ENCODE measurements around the gene BRS3.
"Not testable (repeated sequence)": the region's sequence is repeated elsewhere in the genome, so short reads cannot be mapped to it uniquely, and the experiment has no call there.

BRS3 gene

GRCh38 chrX:136487647-136488046 lies at the start of gene BRS3:
Gene BRS3, plus strand, starts transcription at chrX:136487947. Its CDS starts 168 bp downstream, at chrX:136488115.
- no peak for DNase-seq

GRCh38 chrX:136438192-136438591 lies 49.6 kb upstream of the BRS3 start:
- no peak for DNase-seq

- DNase-seq, result not testable (repeated sequence)
Observed at GRCh38 chrX:136445674-136446073, 42.1 kb upstream of the BRS3 start.

GRCh38 chrX:136446208-136446607 lies 41.5 kb upstream of the BRS3 start:
- no peak for DNase-seq

GRCh38 chrX:136447308-136447707 lies 40.4 kb upstream of the BRS3 start:
- DNase-seq, result no peak

- no peak for DNase-seq
Observed at GRCh38 chrX:136447968-136448367, 39.8 kb upstream of the BRS3 start.

GRCh38 chrX:136450050-136450830 lies 37.5 kb upstream of the BRS3 start:
- no peak for DNase-seq

GRCh38 chrX:136452614-136453013 lies 35.1 kb upstream of the BRS3 start:
- DNase-seq, result no peak

- no peak for DNase-seq
Observed at GRCh38 chrX:136453114-136453513, 34.6 kb upstream of the BRS3 start.

GRCh38 chrX:136453771-136454170 lies 34.0 kb upstream of the BRS3 start:
- no peak for DNase-seq

- DNase-seq, result no peak
Observed at GRCh38 chrX:136456133-136456532, 31.6 kb upstream of the BRS3 start.

- DNase-seq, result no peak
Observed at GRCh38 chrX:136457303-136457917, 30.3 kb upstream of the BRS3 start.

GRCh38 chrX:136464589-136464988 lies 23.2 kb upstream of the BRS3 start:
- no peak for DNase-seq

GRCh38 chrX:136467303-136467702 lies 20.4 kb upstream of the BRS3 start:
- DNase-seq, result no peak

- no peak for DNase-seq
Observed at GRCh38 chrX:136468391-136469103, 19.2 kb upstream of the BRS3 start.

- no peak for DNase-seq
Observed at GRCh38 chrX:136473663-136474062, 14.1 kb upstream of the BRS3 start.

GRCh38 chrX:136475236-136475635 lies 12.5 kb upstream of the BRS3 start:
- no peak for DNase-seq

- DNase-seq, result no peak
Observed at GRCh38 chrX:136476501-136476900, 11.2 kb upstream of the BRS3 start.

GRCh38 chrX:136477026-136477425 lies 10.7 kb upstream of the BRS3 start:
- DNase-seq, result no peak

- no peak for DNase-seq
Observed at GRCh38 chrX:136480383-136480782, 7.4 kb upstream of the BRS3 start.

GRCh38 chrX:136488706-136489105 lies 959 bp downstream of the BRS3 start:
- DNase-seq, result no peak

GRCh38 chrX:136491832-136492231 lies 4.1 kb downstream of the BRS3 start:
- no peak for DNase-seq

GRCh38 chrX:136493011-136493410 lies 5.3 kb downstream of the BRS3 start:
- no peak for DNase-seq

- DNase-seq, result no peak
Observed at GRCh38 chrX:136495043-136495442, 7.3 kb downstream of the BRS3 start.
